SIG-M5 (cell line): ENCODE data around the gene TBCD.
"Not testable (repeated sequence)": the region's sequence is repeated elsewhere in the genome, so short reads cannot be mapped to it uniquely, and the experiment has no call there.

Experiments
- DNase-seq: peaks from one replicate; lab custom pipeline; 2025; lab: John Stamatoyannopoulos, UW

TBCD gene

DNA sequence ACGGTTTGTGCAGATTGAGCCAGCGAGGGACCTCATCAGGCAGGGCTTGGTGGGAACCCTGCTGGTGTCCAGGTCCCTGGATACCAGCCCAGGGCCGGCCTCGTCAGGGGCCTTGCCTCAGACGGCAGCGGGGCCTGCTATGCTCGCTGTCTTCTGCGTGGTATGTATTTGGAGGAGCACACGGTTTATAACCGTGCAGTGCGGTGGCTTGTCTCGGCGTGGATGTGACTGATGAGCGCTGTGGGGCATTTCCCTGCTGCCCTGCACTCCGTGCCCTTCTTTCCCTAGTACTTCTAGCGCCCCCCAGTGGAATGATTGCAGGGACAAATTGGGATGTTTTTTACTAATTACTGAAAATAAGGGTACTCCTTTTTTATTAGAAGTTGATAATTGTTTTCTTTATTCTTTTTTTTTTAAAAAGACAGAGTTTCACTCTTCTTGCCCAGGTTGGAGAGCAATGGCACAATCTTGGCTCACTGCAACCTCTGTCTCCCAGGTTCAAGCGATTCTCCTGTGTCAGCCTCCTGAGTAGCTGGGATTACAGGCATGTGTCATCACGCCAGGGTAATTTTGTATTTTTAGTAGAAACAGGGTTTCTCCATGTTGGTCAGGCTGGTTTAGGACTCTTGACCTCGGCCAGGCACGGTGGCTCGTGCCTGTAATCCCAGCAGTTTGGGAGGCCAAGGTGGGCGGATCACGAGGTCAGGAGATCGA, 15.3 kb downstream of the TBCD start:
- no peak for DNase-seq

DNA sequence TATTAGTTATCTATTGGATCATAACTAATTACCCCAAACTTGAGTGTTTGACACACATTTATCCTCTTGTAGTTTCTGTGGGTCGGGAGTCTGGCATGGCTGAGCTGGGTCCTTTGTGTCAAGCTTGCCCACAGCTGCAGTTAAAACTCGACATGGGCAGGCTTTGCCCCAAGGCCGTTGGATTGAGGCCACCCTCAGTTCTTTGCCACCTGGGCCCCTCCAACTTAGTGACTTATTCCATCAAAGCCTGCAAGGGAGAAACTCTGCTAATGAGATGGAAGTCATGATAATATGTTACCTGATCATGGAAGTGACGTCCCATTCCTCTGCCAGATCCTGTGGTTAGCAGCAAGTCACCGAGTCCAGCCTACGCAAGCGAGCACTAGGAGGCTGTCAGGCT, 17.2 kb downstream of the TBCD start:
- DNase-seq, result no peak

DNA sequence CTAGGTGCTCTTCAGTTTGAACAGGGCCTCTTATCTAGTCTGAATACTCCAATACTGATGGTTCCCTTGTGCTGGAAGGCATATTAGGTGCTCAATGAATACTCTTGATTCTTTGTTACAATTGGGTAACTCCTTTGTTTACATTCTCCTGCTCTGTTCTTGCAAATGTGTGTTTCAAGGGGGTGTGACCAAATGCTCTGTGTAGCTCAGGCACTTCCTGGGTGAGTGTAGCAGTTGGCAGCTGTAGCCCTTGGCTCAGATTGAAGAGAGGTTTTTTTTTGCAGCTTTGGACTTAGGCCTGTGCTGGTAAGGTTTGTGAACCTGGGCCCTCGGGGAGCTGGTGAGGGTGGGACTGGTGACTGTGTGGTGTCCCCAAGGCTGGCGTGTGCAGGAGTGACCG, 20.2 kb downstream of the TBCD start:
- DNase-seq, result no peak

GRCh38 chr17:82774456-82774855, 22.6 kb downstream of the TBCD start:
- DNase-seq, result not testable (repeated sequence)

GRCh38 chr17:82775001-82775823, 23.3 kb downstream of the TBCD start:
- no peak for DNase-seq

- DNase-seq, result no peak
These were observed 24.6 kb downstream of the TBCD start for GRCh38 chr17:82776454-82776853.

GRCh38 chr17:82777778-82778375, 26.0 kb downstream of the TBCD start:
- not testable (repeated sequence) for DNase-seq

- DNase-seq, result no peak
These were observed 27.7 kb downstream of the TBCD start for GRCh38 chr17:82779541-82779940.

- no peak for DNase-seq
These were observed 28.3 kb downstream of the TBCD start for GRCh38 chr17:82780195-82780594.

DNA sequence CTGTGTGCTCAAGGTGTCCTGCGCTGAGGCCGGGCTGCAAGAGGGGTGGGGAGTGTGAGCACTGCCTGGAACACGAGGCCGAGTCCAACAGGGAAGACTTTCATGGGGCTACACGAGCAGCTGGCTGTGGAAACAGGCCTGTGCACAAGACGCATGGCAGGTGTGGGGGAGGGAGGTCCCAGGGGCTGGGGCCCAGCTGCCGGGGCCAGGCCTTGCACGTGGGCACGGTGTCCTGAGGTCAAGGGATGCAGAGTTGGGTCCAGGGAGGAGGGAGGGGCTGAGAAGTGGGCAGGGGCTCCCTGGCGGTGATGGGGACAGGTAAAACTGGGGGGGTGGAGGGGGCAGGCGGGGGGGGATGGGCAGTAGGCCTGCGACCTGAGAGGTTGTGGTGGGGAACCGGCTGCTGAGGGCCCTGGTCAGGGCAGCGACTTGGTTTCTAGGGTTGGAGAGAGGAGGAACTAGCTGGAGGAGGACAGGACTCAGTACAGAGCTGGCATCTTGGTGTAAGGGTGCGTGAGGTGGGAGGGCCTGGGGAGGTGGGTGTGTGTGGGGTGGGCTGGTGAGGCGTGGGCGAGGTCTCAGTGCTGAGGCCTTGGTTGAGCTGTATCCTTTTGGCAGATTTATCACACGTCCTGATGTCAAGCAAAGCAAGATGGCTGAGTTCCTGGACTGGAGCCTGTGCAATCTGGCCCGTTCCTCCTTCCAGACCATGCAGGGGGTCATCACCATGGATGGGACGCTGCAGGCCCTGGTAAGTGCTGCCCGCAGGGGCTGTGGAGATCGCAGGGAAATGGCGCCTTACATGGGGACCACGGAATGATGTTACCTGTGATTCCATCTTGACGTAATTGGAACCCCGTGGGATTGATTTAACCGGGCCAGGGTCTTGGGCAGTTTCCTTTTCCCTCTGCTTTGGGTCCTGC, 29.4 kb downstream of the TBCD start:
- no peak for DNase-seq

GRCh38 chr17:82781894-82782274, 30.0 kb downstream of the TBCD start:
- peak; percentile 51 for DNase-seq

- DNase-seq, result no peak
These were observed 30.9 kb downstream of the TBCD start for GRCh38 chr17:82782657-82783207.

- no peak for DNase-seq
These were observed 31.6 kb downstream of the TBCD start for GRCh38 chr17:82783498-82783897.

- not testable (repeated sequence) for DNase-seq
These were observed 33.7 kb downstream of the TBCD start for GRCh38 chr17:82785581-82785980.

DNA sequence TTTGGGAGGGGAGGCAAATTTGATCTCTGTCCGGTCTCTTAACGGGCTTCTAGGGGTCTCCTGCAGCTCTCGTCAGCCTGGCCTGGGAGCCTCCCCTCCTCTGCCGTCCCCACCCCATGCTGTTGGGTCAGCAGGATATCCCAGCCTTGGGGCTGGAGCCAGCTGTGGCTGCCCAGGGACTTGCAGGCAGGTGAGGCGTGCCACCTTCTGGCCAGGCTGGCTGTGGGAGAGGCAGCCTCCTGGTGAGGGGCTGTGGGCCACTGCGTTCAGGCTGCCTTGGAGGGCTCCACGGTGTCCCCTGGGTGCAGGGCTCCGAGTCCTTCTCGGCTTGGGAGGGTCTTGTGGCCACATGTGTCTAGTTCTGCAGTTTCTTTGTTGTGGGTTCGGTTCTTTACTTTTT, 34.6 kb downstream of the TBCD start:
- DNase-seq, result no peak

DNA sequence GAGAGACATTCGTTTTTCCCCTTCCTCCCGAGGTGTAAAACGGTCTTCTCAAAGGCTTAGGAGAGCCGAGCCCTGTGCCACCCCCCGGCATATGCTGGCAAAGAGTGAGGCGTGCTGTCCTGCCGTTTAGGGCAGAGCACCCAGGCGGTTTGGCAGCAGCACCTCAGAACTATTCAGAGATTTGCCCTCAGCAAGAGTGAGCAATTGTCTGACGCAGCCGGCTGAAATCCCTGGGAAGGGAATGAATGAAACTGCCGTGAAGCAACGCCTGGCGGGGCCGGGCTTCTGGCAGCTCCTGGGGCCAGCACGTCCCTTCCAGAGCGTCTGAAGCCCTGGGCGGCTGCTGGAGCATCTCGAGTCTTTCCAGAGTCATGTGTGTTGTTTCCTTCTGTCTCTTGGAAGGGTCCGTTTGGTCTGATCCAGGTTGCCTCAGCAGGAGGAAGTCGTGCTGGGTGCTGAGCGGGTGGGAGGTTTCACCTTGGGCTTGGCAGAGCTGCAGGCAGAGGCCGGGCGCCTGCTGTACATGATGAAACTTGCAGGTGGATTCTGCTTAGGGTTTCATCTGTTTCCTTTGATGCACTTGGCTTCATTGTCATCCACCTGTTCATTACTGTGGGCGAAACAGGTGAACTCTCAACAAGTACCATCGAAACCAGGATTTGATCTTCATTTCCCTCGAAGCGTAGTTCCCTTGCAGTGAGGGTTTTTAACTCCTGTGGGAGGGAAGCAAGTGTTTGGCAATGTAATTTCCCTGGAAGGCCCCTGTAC, 35.4 kb downstream of the TBCD start:
- no peak for DNase-seq

DNA sequence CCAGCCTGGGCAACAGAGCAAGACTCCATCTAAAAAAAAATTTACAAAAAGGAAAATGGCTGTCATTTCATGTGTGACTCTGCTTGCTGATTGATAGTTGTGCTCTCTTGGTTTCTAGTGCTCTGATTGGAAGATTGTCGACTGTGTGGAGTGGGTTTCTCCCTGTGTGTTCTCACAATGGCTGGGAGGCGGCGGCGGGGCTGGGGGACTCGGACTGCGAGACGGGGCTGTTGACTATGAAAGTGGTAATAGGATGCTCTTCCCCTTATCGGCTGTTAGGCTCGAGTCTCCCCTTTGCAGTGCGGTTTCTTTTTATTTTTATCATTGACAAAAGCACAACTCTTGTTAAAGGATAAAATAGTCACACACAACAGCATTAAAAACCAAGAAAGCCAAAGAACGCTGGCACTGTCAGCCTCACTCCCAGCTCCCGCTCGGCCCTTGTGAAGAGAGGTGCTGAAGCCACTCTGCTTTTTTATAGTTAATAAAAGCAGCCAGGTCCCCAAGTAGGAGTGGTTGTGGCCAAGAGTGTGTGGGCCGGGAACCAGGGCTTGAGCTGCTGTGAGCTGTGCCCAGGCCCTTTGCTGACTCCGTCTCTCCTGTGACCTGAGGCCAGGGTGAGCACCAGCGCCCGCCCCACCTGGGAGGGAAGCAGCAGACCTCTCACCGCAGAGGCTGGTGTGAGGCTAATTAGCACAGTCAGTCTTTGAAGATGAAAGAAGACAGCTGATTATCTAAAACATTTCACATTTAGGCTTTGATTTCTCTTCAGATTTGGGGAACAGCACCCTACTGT, 36.5 kb downstream of the TBCD start:
- no peak for DNase-seq

DNA sequence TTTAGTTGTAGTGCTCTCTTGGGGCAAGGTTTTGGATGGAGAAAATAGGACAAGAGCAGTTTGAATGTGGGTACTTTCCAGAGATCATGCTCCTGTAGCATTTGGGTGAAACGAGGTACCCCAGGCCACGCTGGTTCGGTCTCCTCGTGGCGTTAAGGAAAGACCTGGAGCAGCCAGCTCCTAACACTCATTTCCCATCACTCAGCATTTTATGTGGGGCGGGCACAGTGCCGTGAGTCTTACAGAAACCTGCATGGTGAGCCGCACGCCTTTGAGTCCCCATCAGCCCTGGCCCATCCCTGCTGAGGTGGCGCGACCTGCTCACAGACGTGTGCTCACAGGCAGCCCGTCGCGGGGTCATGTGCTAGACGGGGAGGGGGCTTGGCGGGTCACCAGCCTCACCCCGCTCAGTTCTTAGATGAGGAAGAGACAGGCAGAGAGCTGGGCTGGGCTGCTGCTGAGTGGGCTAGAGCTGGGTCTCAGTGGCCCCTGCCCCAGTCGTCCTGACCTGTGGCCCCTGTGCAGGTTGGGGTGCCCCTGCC, 37.3 kb downstream of the TBCD start:
- no peak for DNase-seq

GRCh38 chr17:82789806-82790205, 37.9 kb downstream of the TBCD start:
- DNase-seq, result no peak

GRCh38 chr17:82790391-82790790, 38.5 kb downstream of the TBCD start:
- no peak for DNase-seq
